ENCODE measurements around the gene ADCY2.

ADCY2 gene

GRCh38 chr5:7857926-7858632, 462.1 kb downstream of the ADCY2 start:
- Histone ChIP-seq H3K4me3 (ENCODE audit: low read length) (no peak overlapping the region), H3K9me3 (ENCODE audit: control insufficient read depth, low read length) (no peaks in the 10 kb centered on the region), H3K27me3 (ENCODE audit: control insufficient read depth, insufficient read depth, low read length) (no peaks in the 10 kb centered on the region), H3K4me1 (ENCODE audit: control insufficient read depth, insufficient read depth, low read length) (no peaks in the 10 kb centered on the region), H3K9ac (ENCODE audit: low read length) (no peak overlapping the region), H3K36me3 (ENCODE audit: control insufficient read depth, insufficient read depth, low read length) (no peaks in the 10 kb centered on the region)

GRCh38 chr5:7866196-7866595, 470.3 kb downstream of the ADCY2 start:
- H3K36me3 ChIP-seq (ENCODE audit: control insufficient read depth, insufficient read depth, low read length), result no peaks in the 10 kb centered on the region
- no peak overlapping the region for H3K9ac ChIP-seq (ENCODE audit: low read length)
- H3K4me3 ChIP-seq (ENCODE audit: low read length), result no peak overlapping the region
- H3K9me3 ChIP-seq (ENCODE audit: control insufficient read depth, low read length), result no peaks in the 10 kb centered on the region
- H3K27me3 ChIP-seq (ENCODE audit: control insufficient read depth, insufficient read depth, low read length), result no peaks in the 10 kb centered on the region
- no peaks in the 10 kb centered on the region for H3K4me1 ChIP-seq (ENCODE audit: control insufficient read depth, insufficient read depth, low read length)

GRCh38 chr5:7867260-7867659, 471.3 kb downstream of the ADCY2 start:
- Histone ChIP-seq H3K4me1 (ENCODE audit: control insufficient read depth, insufficient read depth, low read length) (no peaks in the 10 kb centered on the region), H3K36me3 (ENCODE audit: control insufficient read depth, insufficient read depth, low read length) (no peaks in the 10 kb centered on the region), H3K27me3 (ENCODE audit: control insufficient read depth, insufficient read depth, low read length) (no peaks in the 10 kb centered on the region), H3K9me3 (ENCODE audit: control insufficient read depth, low read length) (no peaks in the 10 kb centered on the region), H3K4me3 (ENCODE audit: low read length) (no peak overlapping the region), H3K9ac (ENCODE audit: low read length) (no peak overlapping the region)

GRCh38 chr5:7868427-7868772, 472.5 kb downstream of the ADCY2 start:
- H3K9me3 ChIP-seq (ENCODE audit: control insufficient read depth, low read length), result no peaks in the 10 kb centered on the region
- H3K27me3 ChIP-seq (ENCODE audit: control insufficient read depth, insufficient read depth, low read length), result no peaks in the 10 kb centered on the region
- H3K4me3 ChIP-seq (ENCODE audit: low read length), result peak overlapping the region; percentile 31
- no peaks in the 10 kb centered on the region for H3K4me1 ChIP-seq (ENCODE audit: control insufficient read depth, insufficient read depth, low read length)
- no peaks in the 10 kb centered on the region for H3K36me3 ChIP-seq (ENCODE audit: control insufficient read depth, insufficient read depth, low read length)
- peak overlapping the region; percentile 82 for H3K9ac ChIP-seq (ENCODE audit: low read length)

GRCh38 chr5:7868773-7869473, 473.0 kb downstream of the ADCY2 start, which contains the start of the genes FASTKD3 and MTRR:
FASTKD3 (minus strand) TSS chr5:7869031; CDS start chr5:7868083, 948 bp downstream.
MTRR (plus strand) TSS chr5:7869148; CDS start chr5:7870795, 1,647 bp downstream.
- no peaks in the 10 kb centered on the region for H3K4me1 ChIP-seq (ENCODE audit: control insufficient read depth, insufficient read depth, low read length)
- H3K27me3 ChIP-seq (ENCODE audit: control insufficient read depth, insufficient read depth, low read length), result no peaks in the 10 kb centered on the region
- H3K36me3 ChIP-seq (ENCODE audit: control insufficient read depth, insufficient read depth, low read length), result no peaks in the 10 kb centered on the region
- peak within 1 kb of the TSS; percentile 82 for H3K9ac ChIP-seq (ENCODE audit: low read length)
- H3K9me3 ChIP-seq (ENCODE audit: control insufficient read depth, low read length), result no peaks in the 10 kb centered on the region
- H3K4me3 ChIP-seq (ENCODE audit: low read length), result peak within 1 kb of the TSS; percentile 31

GRCh38 chr5:7869474-7870136, 473.7 kb downstream of the ADCY2 start:
- Histone ChIP-seq H3K4me3 (ENCODE audit: low read length) (peak overlapping the region; percentile 31), H3K27me3 (ENCODE audit: control insufficient read depth, insufficient read depth, low read length) (no peaks in the 10 kb centered on the region), H3K4me1 (ENCODE audit: control insufficient read depth, insufficient read depth, low read length) (no peaks in the 10 kb centered on the region), H3K9ac (ENCODE audit: low read length) (peak overlapping the region; percentile 82), H3K36me3 (ENCODE audit: control insufficient read depth, insufficient read depth, low read length) (no peaks in the 10 kb centered on the region), H3K9me3 (ENCODE audit: control insufficient read depth, low read length) (no peaks in the 10 kb centered on the region)

- no peaks in the 10 kb centered on the region for H3K27me3 ChIP-seq (ENCODE audit: control insufficient read depth, insufficient read depth, low read length)
- H3K36me3 ChIP-seq (ENCODE audit: control insufficient read depth, insufficient read depth, low read length), result peaks cover 3% of the 10 kb centered on the region
- H3K4me3 ChIP-seq (ENCODE audit: low read length), result no peak overlapping the region
- no peaks in the 10 kb centered on the region for H3K9me3 ChIP-seq (ENCODE audit: control insufficient read depth, low read length)
- H3K4me1 ChIP-seq (ENCODE audit: control insufficient read depth, insufficient read depth, low read length), result no peaks in the 10 kb centered on the region
- no peak overlapping the region for H3K9ac ChIP-seq (ENCODE audit: low read length)
Observed at GRCh38 chr5:7871653-7872052, 475.7 kb downstream of the ADCY2 start.

- Histone ChIP-seq H3K36me3 (ENCODE audit: control insufficient read depth, insufficient read depth, low read length) (peaks cover 6% of the 10 kb centered on the region), H3K9me3 (ENCODE audit: control insufficient read depth, low read length) (no peaks in the 10 kb centered on the region), H3K4me3 (ENCODE audit: low read length) (no peak overlapping the region), H3K27me3 (ENCODE audit: control insufficient read depth, insufficient read depth, low read length) (no peaks in the 10 kb centered on the region), H3K9ac (ENCODE audit: low read length) (no peak overlapping the region), H3K4me1 (ENCODE audit: control insufficient read depth, insufficient read depth, low read length) (peaks cover under 1% of the 10 kb centered on the region)
Observed at GRCh38 chr5:7872517-7873130, 476.7 kb downstream of the ADCY2 start.

- Histone ChIP-seq H3K4me1 (ENCODE audit: control insufficient read depth, insufficient read depth, low read length) (peaks cover 6% of the 10 kb centered on the region), H3K9me3 (ENCODE audit: control insufficient read depth, low read length) (no peaks in the 10 kb centered on the region), H3K4me3 (ENCODE audit: low read length) (no peak overlapping the region), H3K36me3 (ENCODE audit: control insufficient read depth, insufficient read depth, low read length) (peaks cover 6% of the 10 kb centered on the region), H3K9ac (ENCODE audit: low read length) (no peak overlapping the region), H3K27me3 (ENCODE audit: control insufficient read depth, insufficient read depth, low read length) (no peaks in the 10 kb centered on the region)
Observed at GRCh38 chr5:7873216-7873615, 477.3 kb downstream of the ADCY2 start.

- Histone ChIP-seq H3K36me3 (ENCODE audit: control insufficient read depth, insufficient read depth, low read length) (peaks cover 10% of the 10 kb centered on the region), H3K4me1 (ENCODE audit: control insufficient read depth, insufficient read depth, low read length) (peaks cover 19% of the 10 kb centered on the region), H3K9me3 (ENCODE audit: control insufficient read depth, low read length) (no peaks in the 10 kb centered on the region), H3K4me3 (ENCODE audit: low read length) (no peak overlapping the region), H3K27me3 (ENCODE audit: control insufficient read depth, insufficient read depth, low read length) (no peaks in the 10 kb centered on the region), H3K9ac (ENCODE audit: low read length) (no peak overlapping the region)
Observed at GRCh38 chr5:7874639-7875038, 478.7 kb downstream of the ADCY2 start.

- no peak overlapping the region for H3K9ac ChIP-seq (ENCODE audit: low read length)
- no peaks in the 10 kb centered on the region for H3K27me3 ChIP-seq (ENCODE audit: control insufficient read depth, insufficient read depth, low read length)
- H3K4me3 ChIP-seq (ENCODE audit: low read length), result no peak overlapping the region
- peaks cover 22% of the 10 kb centered on the region for H3K4me1 ChIP-seq (ENCODE audit: control insufficient read depth, insufficient read depth, low read length)
- H3K36me3 ChIP-seq (ENCODE audit: control insufficient read depth, insufficient read depth, low read length), result peaks cover 13% of the 10 kb centered on the region
- H3K9me3 ChIP-seq (ENCODE audit: control insufficient read depth, low read length), result no peaks in the 10 kb centered on the region
Observed at GRCh38 chr5:7875151-7875550, 479.2 kb downstream of the ADCY2 start.

- Histone ChIP-seq H3K36me3 (ENCODE audit: control insufficient read depth, insufficient read depth, low read length) (peaks cover 19% of the 10 kb centered on the region), H3K4me3 (ENCODE audit: low read length) (no peak overlapping the region), H3K27me3 (ENCODE audit: control insufficient read depth, insufficient read depth, low read length) (no peaks in the 10 kb centered on the region)
Observed at GRCh38 chr5:7876867-7877266, 480.9 kb downstream of the ADCY2 start.

More at GRCh38 chr5:7876867-7877266, 480.9 kb downstream of the ADCY2 start:
- no peaks in the 10 kb centered on the region for H3K9me3 ChIP-seq (ENCODE audit: control insufficient read depth, low read length)
- H3K9ac ChIP-seq (ENCODE audit: low read length), result no peak overlapping the region
- peaks cover 22% of the 10 kb centered on the region for H3K4me1 ChIP-seq (ENCODE audit: control insufficient read depth, insufficient read depth, low read length)

Measured in mucosa of stomach (tissue), 1 donor.